ENCODE data around the gene ERP27.

ERP27 gene

DNA sequence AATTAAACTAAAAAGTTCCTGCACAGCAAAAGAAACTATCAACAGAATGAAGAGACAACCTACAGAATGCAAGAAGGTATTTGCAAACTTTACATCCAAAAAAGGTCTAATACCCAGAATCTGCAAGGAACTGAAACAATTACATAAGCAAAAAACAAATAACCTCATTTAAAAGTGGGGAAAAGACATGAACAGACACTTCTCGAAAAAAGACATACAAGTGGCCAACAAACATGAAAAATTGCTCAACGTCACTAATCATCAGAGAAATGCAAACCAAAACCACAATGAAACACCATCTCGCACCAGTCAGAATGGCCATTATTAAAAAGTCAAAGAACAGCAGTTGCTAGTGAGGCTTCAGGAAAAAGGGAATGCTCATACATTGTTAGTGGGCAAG lies 49.7 kb upstream of the ERP27 start:
- no peaks in the 10 kb centered on the region for H3K36me3 ChIP-seq (ENCODE audit: control insufficient read depth in 2 of 2, insufficient read depth in 1 of 2, low read length in 2 of 2)
- no peak overlapping the region for H3K4me3 ChIP-seq (ENCODE audit: low read depth, low read length)
- ChIA-PET POLR2A (no interaction called here), CTCF (no interaction called here)
- no peaks in the 10 kb centered on the region for H3K9me3 ChIP-seq (ENCODE audit: control insufficient read depth, insufficient read depth, low read depth, low read length)
- H3K4me1 ChIP-seq (ENCODE audit: control insufficient read depth, insufficient read depth, low read length), result no peaks in the 10 kb centered on the region
- TF ChIP-seq ZNF561 (tag by site-specific recombination; IDR thresholded peaks at IDR 0.05; ENCODE audit: borderline replicate concordance), result no peak
- TF ChIP-seq ZNF664 (tag by site-specific recombination; IDR thresholded peaks at IDR 0.05), result no peak
- no peak for TF ChIP-seq ZNF133 (tag by site-specific recombination; IDR thresholded peaks at IDR 0.05)
- no peak for TF ChIP-seq KLF1 (tag by site-specific recombination; IDR thresholded peaks at IDR 0.05)
- no peak for TF ChIP-seq ZNF184 (tag by site-specific recombination; IDR thresholded peaks at IDR 0.05)
- no peak for TF ChIP-seq ZNF76 (tag by site-specific recombination; IDR thresholded peaks at IDR 0.05; ENCODE audit: borderline replicate concordance, low read depth)
- TF ChIP-seq, protein P1, sequence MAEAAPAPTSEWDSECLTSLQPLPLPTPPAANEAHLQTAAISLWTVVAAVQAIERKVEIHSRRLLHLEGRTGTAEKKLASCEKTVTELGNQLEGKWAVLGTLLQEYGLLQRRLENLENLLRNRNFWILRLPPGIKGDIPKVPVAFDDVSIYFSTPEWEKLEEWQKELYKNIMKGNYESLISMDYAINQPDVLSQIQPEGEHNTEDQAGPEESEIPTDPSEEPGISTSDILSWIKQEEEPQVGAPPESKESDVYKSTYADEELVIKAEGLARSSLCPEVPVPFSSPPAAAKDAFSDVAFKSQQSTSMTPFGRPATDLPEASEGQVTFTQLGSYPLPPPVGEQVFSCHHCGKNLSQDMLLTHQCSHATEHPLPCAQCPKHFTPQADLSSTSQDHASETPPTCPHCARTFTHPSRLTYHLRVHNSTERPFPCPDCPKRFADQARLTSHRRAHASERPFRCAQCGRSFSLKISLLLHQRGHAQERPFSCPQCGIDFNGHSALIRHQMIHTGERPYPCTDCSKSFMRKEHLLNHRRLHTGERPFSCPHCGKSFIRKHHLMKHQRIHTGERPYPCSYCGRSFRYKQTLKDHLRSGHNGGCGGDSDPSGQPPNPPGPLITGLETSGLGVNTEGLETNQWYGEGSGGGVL (tag by site-specific recombination; IDR thresholded peaks at IDR 0.05), result no peak
- TF ChIP-seq KLF8 (tag by site-specific recombination; IDR thresholded peaks at IDR 0.05), result no peak
- no peak for TF ChIP-seq ZNF266 (tag by site-specific recombination; IDR thresholded peaks at IDR 0.05; ENCODE audit: low read depth)
- no peak for TF ChIP-seq ZNF701 (tag by site-specific recombination; IDR thresholded peaks at IDR 0.05)
- TF ChIP-seq KLF16 (tag by site-specific recombination; IDR thresholded peaks at IDR 0.05), result no peak
- no peak for TF ChIP-seq ZNF169 (tag by site-specific recombination; IDR thresholded peaks at IDR 0.05)
- no peak for TF ChIP-seq SP7 (tag by site-specific recombination; IDR thresholded peaks at IDR 0.05)
- no peak for TF ChIP-seq ZNF274 (IDR thresholded peaks at IDR 0.05; ENCODE audit: low read length)
- no peak for TF ChIP-seq ZNF274 (tag by site-specific recombination; IDR thresholded peaks at IDR 0.05; ENCODE audit: borderline replicate concordance)
- no peak for TF ChIP-seq ZNF132 (tag by site-specific recombination; IDR thresholded peaks at IDR 0.05; ENCODE audit: borderline replicate concordance)
- no peak for TF ChIP-seq IKZF3 (tag by site-specific recombination; IDR thresholded peaks at IDR 0.05)
- TF ChIP-seq, protein P2, sequence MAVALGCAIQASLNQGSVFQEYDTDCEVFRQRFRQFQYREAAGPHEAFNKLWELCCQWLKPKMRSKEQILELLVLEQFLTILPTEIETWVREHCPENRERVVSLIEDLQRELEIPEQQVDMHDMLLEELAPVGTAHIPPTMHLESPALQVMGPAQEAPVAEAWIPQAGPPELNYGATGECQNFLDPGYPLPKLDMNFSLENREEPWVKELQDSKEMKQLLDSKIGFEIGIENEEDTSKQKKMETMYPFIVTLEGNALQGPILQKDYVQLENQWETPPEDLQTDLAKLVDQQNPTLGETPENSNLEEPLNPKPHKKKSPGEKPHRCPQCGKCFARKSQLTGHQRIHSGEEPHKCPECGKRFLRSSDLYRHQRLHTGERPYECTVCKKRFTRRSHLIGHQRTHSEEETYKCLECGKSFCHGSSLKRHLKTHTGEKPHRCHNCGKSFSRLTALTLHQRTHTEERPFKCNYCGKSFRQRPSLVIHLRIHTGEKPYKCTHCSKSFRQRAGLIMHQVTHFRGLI (tag by site-specific recombination; IDR thresholded peaks at IDR 0.05), result no peak
- no peak overlapping the region for H3K27ac ChIP-seq (ENCODE audit: extremely low read depth, low read depth, low read length)

- POLR2A ChIA-PET, result no interaction called here
- no peaks in the 10 kb centered on the region for H3K4me1 ChIP-seq (ENCODE audit: control insufficient read depth, insufficient read depth, low read length)
- CTCF ChIA-PET, result interaction anchor here (0.6 to 0.7 kb wide), 4 partner anchors 20 to 1066 kb away, joined by 3 to 4 read pairs (median 4); no protein-coding TSS in a partner anchor
Observed at GRCh38 chr12:14986449-14986848, 48.1 kb upstream of the ERP27 start.

More at GRCh38 chr12:14986449-14986848, 48.1 kb upstream of the ERP27 start:
- Histone ChIP-seq H3K36me3 (ENCODE audit: control insufficient read depth in 2 of 2, insufficient read depth in 1 of 2, low read length in 2 of 2) (no peaks in the 10 kb centered on the region), H3K27ac (ENCODE audit: extremely low read depth, low read depth, low read length) (no peak overlapping the region), H3K9me3 (ENCODE audit: control insufficient read depth, insufficient read depth, low read depth, low read length) (no peaks in the 10 kb centered on the region), H3K4me3 (ENCODE audit: low read depth, low read length) (no peak overlapping the region)
- TF ChIP-seq KLF1 (tag by site-specific recombination; IDR thresholded peaks at IDR 0.05) (no peak), WT1 (tag by site-specific recombination; IDR thresholded peaks at IDR 0.05) (no peak)
- TF ChIP-seq, protein P3, sequence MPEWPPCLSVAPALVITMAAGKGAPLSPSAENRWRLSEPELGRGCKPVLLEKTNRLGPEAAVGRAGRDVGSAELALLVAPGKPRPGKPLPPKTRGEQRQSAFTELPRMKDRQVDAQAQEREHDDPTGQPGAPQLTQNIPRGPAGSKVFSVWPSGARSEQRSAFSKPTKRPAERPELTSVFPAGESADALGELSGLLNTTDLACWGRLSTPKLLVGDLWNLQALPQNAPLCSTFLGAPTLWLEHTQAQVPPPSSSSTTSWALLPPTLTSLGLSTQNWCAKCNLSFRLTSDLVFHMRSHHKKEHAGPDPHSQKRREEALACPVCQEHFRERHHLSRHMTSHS (tag by site-specific recombination; IDR thresholded peaks at IDR 0.05), result no peak
- TF ChIP-seq, protein P4, sequence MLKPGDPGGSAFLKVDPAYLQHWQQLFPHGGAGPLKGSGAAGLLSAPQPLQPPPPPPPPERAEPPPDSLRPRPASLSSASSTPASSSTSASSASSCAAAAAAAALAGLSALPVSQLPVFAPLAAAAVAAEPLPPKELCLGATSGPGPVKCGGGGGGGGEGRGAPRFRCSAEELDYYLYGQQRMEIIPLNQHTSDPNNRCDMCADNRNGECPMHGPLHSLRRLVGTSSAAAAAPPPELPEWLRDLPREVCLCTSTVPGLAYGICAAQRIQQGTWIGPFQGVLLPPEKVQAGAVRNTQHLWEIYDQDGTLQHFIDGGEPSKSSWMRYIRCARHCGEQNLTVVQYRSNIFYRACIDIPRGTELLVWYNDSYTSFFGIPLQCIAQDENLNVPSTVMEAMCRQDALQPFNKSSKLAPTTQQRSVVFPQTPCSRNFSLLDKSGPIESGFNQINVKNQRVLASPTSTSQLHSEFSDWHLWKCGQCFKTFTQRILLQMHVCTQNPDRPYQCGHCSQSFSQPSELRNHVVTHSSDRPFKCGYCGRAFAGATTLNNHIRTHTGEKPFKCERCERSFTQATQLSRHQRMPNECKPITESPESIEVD (tag by site-specific recombination; IDR thresholded peaks at IDR 0.05), result no peak

Data from HEK293 (cell line).